Measurements from ENCODE around the gene CEP19.

Gene CEP19

GRCh38 chr3:196694941-196695848 lies 16.9 kb downstream of the CEP19 start:
- no peak; the same call in 2 of the 3 replicates for ATAC-seq (ENCODE audit: insufficient read depth, low read depth)
- Histone ChIP-seq H3K4me3 (ENCODE audit: low read depth in 1 of 2, low read length in 2 of 2) (no peak overlapping the region), H3K27ac (ENCODE audit: low read length) (no peak overlapping the region), H3K79me2 (ENCODE audit: insufficient read depth, low read length) (no peaks in the 10 kb centered on the region), H3K4me2 (ENCODE audit: insufficient read depth, low read length) (no peak overlapping the region), H3K36me3 (ENCODE audit: insufficient read depth, low read length) (no peaks in the 10 kb centered on the region), H3K9me3 (ENCODE audit: insufficient read depth, low read length, severe bottlenecking) (no peaks in the 10 kb centered on the region), H3K9ac (ENCODE audit: low read depth, low read length) (no peak overlapping the region), H4K20me1 (ENCODE audit: insufficient read depth, low read length) (no peaks in the 10 kb centered on the region), H3K4me1 (ENCODE audit: insufficient read depth, low read length) (no peaks in the 10 kb centered on the region), H3K27me3 (ENCODE audit: insufficient read depth, low read length, poor library complexity) (no peaks in the 10 kb centered on the region), H2AFZ (ENCODE audit: low read depth, low read length) (no peak overlapping the region)
- no peak for TF ChIP-seq EZH2 (IDR thresholded peaks at IDR 0.05; ENCODE audit: borderline replicate concordance, low read depth, low read length, severe bottlenecking)
- TF ChIP-seq, protein P1, sequence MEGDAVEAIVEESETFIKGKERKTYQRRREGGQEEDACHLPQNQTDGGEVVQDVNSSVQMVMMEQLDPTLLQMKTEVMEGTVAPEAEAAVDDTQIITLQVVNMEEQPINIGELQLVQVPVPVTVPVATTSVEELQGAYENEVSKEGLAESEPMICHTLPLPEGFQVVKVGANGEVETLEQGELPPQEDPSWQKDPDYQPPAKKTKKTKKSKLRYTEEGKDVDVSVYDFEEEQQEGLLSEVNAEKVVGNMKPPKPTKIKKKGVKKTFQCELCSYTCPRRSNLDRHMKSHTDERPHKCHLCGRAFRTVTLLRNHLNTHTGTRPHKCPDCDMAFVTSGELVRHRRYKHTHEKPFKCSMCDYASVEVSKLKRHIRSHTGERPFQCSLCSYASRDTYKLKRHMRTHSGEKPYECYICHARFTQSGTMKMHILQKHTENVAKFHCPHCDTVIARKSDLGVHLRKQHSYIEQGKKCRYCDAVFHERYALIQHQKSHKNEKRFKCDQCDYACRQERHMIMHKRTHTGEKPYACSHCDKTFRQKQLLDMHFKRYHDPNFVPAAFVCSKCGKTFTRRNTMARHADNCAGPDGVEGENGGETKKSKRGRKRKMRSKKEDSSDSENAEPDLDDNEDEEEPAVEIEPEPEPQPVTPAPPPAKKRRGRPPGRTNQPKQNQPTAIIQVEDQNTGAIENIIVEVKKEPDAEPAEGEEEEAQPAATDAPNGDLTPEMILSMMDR (IDR thresholded peaks at IDR 0.05; ENCODE audit: borderline replicate concordance, extremely low read depth, low read length, poor library complexity, severe bottlenecking) = no peak
- DNase-seq = no peak

DNA sequence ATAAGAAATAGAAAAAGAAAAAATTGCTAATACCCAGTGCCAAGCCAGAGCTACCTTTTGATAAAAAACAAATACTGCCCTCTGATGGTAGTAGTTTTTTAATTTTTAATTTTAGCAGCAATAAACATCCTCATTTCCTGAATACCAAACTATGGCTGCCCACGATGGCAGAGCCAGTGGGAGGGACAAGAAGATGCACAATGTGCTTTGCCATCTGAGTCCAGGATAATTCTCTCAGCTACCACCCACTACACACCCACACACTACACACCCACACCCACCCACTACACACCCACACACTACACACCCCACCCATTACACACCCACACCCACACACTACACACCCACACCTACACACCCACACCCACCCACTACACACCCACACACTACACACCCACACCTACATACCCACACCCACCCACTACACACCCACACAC lies 17.8 kb downstream of the CEP19 start:
- no peaks in the 10 kb centered on the region for H3K9me3 ChIP-seq (ENCODE audit: insufficient read depth, low read length, severe bottlenecking)
- no peaks in the 10 kb centered on the region for H3K36me3 ChIP-seq (ENCODE audit: insufficient read depth, low read length)
- TF ChIP-seq, protein P1 (IDR thresholded peaks at IDR 0.05; ENCODE audit: borderline replicate concordance, extremely low read depth, low read length, poor library complexity, severe bottlenecking) = peak; percentile 23
- TF ChIP-seq EZH2 (IDR thresholded peaks at IDR 0.05; ENCODE audit: borderline replicate concordance, low read depth, low read length, severe bottlenecking) = no peak
- no peaks in the 10 kb centered on the region for H3K4me1 ChIP-seq (ENCODE audit: insufficient read depth, low read length)
- H3K4me3 ChIP-seq (ENCODE audit: low read depth in 1 of 2, low read length in 2 of 2) = no peak overlapping the region
- peak; percentile 52 for ATAC-seq (ENCODE audit: insufficient read depth, low read depth)
- no peak overlapping the region for H3K9ac ChIP-seq (ENCODE audit: low read depth, low read length)
- H3K27ac ChIP-seq (ENCODE audit: low read length) = peak overlapping the region; percentile 32
- no peaks in the 10 kb centered on the region for H4K20me1 ChIP-seq (ENCODE audit: insufficient read depth, low read length)
- H3K79me2 ChIP-seq (ENCODE audit: insufficient read depth, low read length) = no peaks in the 10 kb centered on the region
- no peak overlapping the region; the same call in 1 of the 2 replicates for H2AFZ ChIP-seq (ENCODE audit: low read depth, low read length)
- no peaks in the 10 kb centered on the region for H3K27me3 ChIP-seq (ENCODE audit: insufficient read depth, low read length, poor library complexity)
- no peak overlapping the region for H3K4me2 ChIP-seq (ENCODE audit: insufficient read depth, low read length)
- DNase-seq = no peak

GRCh38 chr3:196691386-196691785 lies 20.7 kb downstream of the CEP19 start:
- H3K4me3 ChIP-seq (ENCODE audit: low read depth in 1 of 2, low read length in 2 of 2) = no peak overlapping the region
- H2AFZ ChIP-seq (ENCODE audit: low read depth, low read length) = no peak overlapping the region
- H3K4me2 ChIP-seq (ENCODE audit: insufficient read depth, low read length) = no peak overlapping the region
- no peaks in the 10 kb centered on the region for H3K36me3 ChIP-seq (ENCODE audit: insufficient read depth, low read length)
- DNase-seq (no peak), ATAC-seq (ENCODE audit: insufficient read depth, low read depth) (no peak)
- no peaks in the 10 kb centered on the region for H3K79me2 ChIP-seq (ENCODE audit: insufficient read depth, low read length)
- no peaks in the 10 kb centered on the region for H3K9me3 ChIP-seq (ENCODE audit: insufficient read depth, low read length, severe bottlenecking)
- TF ChIP-seq, protein P1 (IDR thresholded peaks at IDR 0.05; ENCODE audit: borderline replicate concordance, extremely low read depth, low read length, poor library complexity, severe bottlenecking) = no peak
- no peak for TF ChIP-seq EZH2 (IDR thresholded peaks at IDR 0.05; ENCODE audit: borderline replicate concordance, low read depth, low read length, severe bottlenecking)
- no peaks in the 10 kb centered on the region for H3K4me1 ChIP-seq (ENCODE audit: insufficient read depth, low read length)
- no peak overlapping the region for H3K27ac ChIP-seq (ENCODE audit: low read length)
- H3K27me3 ChIP-seq (ENCODE audit: insufficient read depth, low read length, poor library complexity) = no peaks in the 10 kb centered on the region
- no peaks in the 10 kb centered on the region for H4K20me1 ChIP-seq (ENCODE audit: insufficient read depth, low read length)
- no peak overlapping the region for H3K9ac ChIP-seq (ENCODE audit: low read depth, low read length)

Measured in DND-41 (cell line).